GM12892 (cell line): Measurements from ENCODE around the gene CASP3.
"Not testable (repeated sequence)": the region's sequence is repeated elsewhere in the genome, so short reads cannot be mapped to it uniquely, and the experiment has no call there.

Experiments
- DNase-seq: peaks from one replicate; pipeline ENCODE4 v3.0.0; 2011; ENCODE audit not compliant: insufficient read length
- FAIRE-seq: peaks from 2 replicates; lab custom pipeline; 2011; peaks lifted over from hg19 to GRCh38; lab: Jason Lieb, UNC
- POLR2A ChIP-seq: IDR thresholded peaks from 2 replicates; pipeline ENCODE4 v1.6.1; 2011; ENCODE audit warnings: low read depth, low read length, control low read depth
- POLR2AphosphoS5 ChIP-seq: IDR thresholded peaks from 2 replicates; pipeline ENCODE4 v1.6.1; 2011; ENCODE audit warnings: low read depth, low read length, control low read depth
- TAF1 ChIP-seq: IDR thresholded peaks from 2 replicates; pipeline ENCODE4 v1.6.1; 2011; ENCODE audit warnings: low read depth, mild to moderate bottlenecking, control low read depth, low read length, borderline replicate concordance

The CASP3 gene

DNA sequence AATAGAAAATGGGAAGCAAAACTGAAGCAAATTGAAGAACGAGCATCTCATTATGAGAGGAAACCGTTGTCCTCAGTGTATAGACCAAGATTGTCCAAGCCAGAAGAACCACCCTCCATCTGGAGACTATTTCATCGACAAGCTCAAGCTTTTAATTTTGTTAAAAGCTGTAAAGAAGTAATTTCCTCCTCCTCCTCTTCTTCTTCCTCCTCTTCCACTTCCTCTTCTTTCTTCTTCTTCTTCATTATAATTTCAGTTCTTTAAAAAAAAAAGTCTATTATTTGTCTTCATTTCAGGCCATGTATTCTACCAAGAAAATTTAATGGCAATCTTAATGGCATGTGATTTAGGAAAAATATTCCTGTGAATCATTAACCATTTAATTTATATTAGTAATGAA is 7.9 kb upstream of the CASP3 start:
- FAIRE-seq (no peak), DNase-seq (no peak)
- TF ChIP-seq POLR2AphosphoS5 = no peak
- no peak for TF ChIP-seq TAF1
- no peak for TF ChIP-seq POLR2A

- no peak for DNase-seq
- no peak for FAIRE-seq
- no peak for TF ChIP-seq TAF1
- TF ChIP-seq POLR2AphosphoS5 = no peak
- no peak for TF ChIP-seq POLR2A
Measured at GRCh38 chr4:184655889-184656869, 6.9 kb upstream of the CASP3 start.

- FAIRE-seq = no peak
- TF ChIP-seq TAF1 = no peak
- TF ChIP-seq POLR2AphosphoS5 = no peak
- TF ChIP-seq POLR2A = no peak
- no peak for DNase-seq
Measured at GRCh38 chr4:184653650-184654049, 4.4 kb upstream of the CASP3 start.

GRCh38 chr4:184652681-184653080 is 3.4 kb upstream of the CASP3 start:
- not testable (repeated sequence) for FAIRE-seq, DNase-seq

DNA sequence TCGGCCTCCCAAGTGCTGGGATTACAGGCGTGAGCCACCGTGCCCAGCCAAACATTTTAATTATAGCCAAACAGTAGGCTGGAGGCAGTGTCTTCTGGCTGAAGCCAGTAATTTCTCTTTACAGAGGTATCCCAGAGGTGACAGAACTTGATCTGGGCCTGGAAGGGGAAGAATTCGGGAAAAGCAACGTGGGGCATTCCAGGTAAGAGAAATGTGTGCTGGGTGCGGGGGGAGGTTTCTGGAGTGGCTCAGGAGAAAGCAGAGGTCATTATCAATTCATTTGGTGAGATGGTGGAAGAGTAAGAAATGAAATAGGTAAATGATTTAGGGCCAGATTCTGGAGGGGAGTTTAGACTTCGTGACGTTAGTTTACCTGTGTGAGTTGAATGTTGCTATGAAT is 2.7 kb upstream of the CASP3 start:
- DNase-seq (no peak), FAIRE-seq (no peak)
- no peak for TF ChIP-seq POLR2AphosphoS5

DNA sequence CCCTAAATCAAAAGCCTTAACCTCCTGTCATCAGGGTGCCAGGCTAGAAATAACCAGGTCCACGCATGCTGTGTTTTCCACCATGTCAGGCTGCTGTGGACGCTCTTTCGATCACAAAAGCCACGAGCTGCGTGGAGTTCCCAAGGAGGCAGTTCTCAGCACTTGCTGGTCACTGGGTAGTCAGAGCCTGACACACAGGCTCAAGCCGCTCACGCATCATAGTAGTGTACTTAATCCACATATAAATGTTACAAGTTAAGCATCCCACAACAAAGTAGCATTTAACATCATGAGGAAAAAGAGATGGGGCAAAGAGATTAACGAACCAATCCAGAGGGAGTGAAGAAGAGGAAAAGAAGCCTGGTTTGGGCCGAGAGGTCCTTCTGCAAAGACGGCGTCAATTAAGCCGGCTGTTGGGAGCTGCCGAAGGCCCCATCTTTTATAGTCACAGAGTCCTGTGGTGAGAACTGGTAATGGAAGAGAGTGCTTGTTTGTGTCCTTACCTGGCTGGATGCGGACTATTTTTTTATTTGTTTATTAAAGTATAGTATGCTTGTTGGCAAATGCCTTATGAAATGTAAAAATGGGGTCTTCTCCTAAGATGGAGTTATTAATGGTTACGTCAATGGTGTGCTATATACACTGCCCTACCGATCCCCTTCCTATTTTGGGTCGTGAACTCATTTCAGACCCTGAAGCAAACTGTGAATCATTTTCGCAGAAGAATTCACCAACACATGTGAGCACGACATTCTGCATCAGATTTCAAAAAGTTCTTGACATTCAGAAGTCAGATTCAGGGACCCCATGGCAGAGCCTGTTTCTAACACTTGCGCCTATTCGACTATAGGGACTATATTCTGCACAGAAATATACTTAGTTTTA is 966 bp upstream of the CASP3 start:
- peak; percentile 61 for FAIRE-seq
- TF ChIP-seq POLR2AphosphoS5 = no peak
- TF ChIP-seq TAF1 = no peak
- no peak for TF ChIP-seq POLR2A
- no peak for DNase-seq

- TF ChIP-seq POLR2A (peak; percentile 40; the same call in 1 of the 2 replicates), TAF1 (no peak), POLR2AphosphoS5 (peak; percentile 56; the same call in 1 of the 2 replicates)
- DNase-seq (no peak), FAIRE-seq (peak; percentile 5)
Measured at GRCh38 chr4:184648313-184649025, 778 bp downstream of the CASP3 start.

DNA sequence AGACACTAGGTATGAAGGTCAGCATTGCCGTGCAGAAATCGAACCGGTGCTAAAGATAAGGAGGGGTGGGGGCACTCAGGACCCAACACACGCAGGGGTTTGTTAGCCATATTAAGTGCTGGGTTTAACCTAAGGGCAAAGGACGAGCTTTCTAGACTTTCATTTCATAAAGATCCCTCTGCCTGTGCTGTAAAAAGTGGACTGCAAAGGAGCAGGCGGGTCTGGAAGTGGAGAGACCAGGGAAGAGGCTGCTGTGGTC is 1.3 kb downstream of the CASP3 start:
- DNase-seq = no peak
- FAIRE-seq = no peak
- no peak for TF ChIP-seq TAF1
- TF ChIP-seq POLR2AphosphoS5 = no peak
- TF ChIP-seq POLR2A = no peak

GRCh38 chr4:184647266-184648053 is 1.8 kb downstream of the CASP3 start:
- DNase-seq = no peak
- no peak for FAIRE-seq
- TF ChIP-seq TAF1 = no peak
- TF ChIP-seq POLR2AphosphoS5 = no peak
- TF ChIP-seq POLR2A = no peak

- FAIRE-seq = no peak
- no peak for TF ChIP-seq TAF1
- TF ChIP-seq POLR2A = no peak
- no peak for TF ChIP-seq POLR2AphosphoS5
- no peak for DNase-seq
Measured at GRCh38 chr4:184645904-184646610, 3.2 kb downstream of the CASP3 start.
